H1 (cell line): ENCODE results near the gene MRPL28. TPM values are rescaled to one million over a fixed set of nuclear protein-coding genes. Genes with fewer than 3 reads are reported as not detected.

Experiments used
- CTCF ChIA-PET: fragments of 300-600 bp; sonication (Branson Sonifier 250); formaldehyde crosslinking; loops from one replicate; lab custom pipeline; 2021; ENCODE audit not compliant: partially characterized antibody; lab: Charles Lee
- POLR2A ChIA-PET: fragments of 300-600 bp; sonication (Branson Sonifier 250); formaldehyde crosslinking; loops from one replicate; lab custom pipeline; 2021; ENCODE audit warnings: inconsistent platforms; ENCODE audit not compliant: partially characterized antibody; lab: Charles Lee
- DNase-seq, 2 experiments: peaks; one replicate each; pipeline versions ENCODE4 v3.0.0 to v3.0.0-alpha.2; 2010 to 2022; ENCODE audit warnings: low spot score in 2 of 2, low read depth in 1 of 2, mixed read lengths in 1 of 2
- FAIRE-seq: peaks from 2 replicates; lab custom pipeline; 2011; peaks lifted over from hg19 to GRCh38; lab: Jason Lieb, UNC
- H2AFZ ChIP-seq: 2 replicates; pipeline ENCODE4 v1.8.1; 2012; ENCODE audit warnings: low read length, inconsistent platforms
- H2AK5ac ChIP-seq: 2 replicates; pipeline ENCODE4 v1.6.1; 2013; ENCODE audit warnings: low read depth, low read length
- H2BK120ac ChIP-seq: replicated peaks from 2 replicates; pipeline ENCODE3; 2013; ENCODE audit warnings: low read depth, low read length, inconsistent platforms
- H2BK12ac ChIP-seq: 2 replicates; pipeline ENCODE4 v1.6.1; 2013; ENCODE audit warnings: low read depth, low read length
- H2BK15ac ChIP-seq: 2 replicates; pipeline ENCODE4 v1.6.1; 2013; ENCODE audit warnings: low read length
- H2BK20ac ChIP-seq: 2 replicates; pipeline ENCODE4 v1.6.1; 2013; ENCODE audit warnings: low read length
- H2BK5ac ChIP-seq: 2 replicates; pipeline ENCODE4 v1.6.1; 2013; ENCODE audit warnings: low read depth, low read length
- H3K14ac ChIP-seq: 2 replicates; pipeline ENCODE4 v1.6.1; 2013; ENCODE audit warnings: inconsistent platforms; ENCODE audit not compliant: insufficient read length
- H3K18ac ChIP-seq: 2 replicates; pipeline ENCODE4 v1.6.1; 2013; ENCODE audit warnings: low read length; ENCODE audit errors: extremely low read depth
- H3K23ac ChIP-seq: 2 replicates; pipeline ENCODE4 v1.6.1; 2013; ENCODE audit warnings: inconsistent platforms; ENCODE audit not compliant: insufficient read length
- H3K23me2 ChIP-seq: 2 replicates; pipeline ENCODE4 v1.6.1; 2013; ENCODE audit warnings: low read depth, low read length
- H3K27ac ChIP-seq: 2 replicates; pipeline ENCODE4 v1.6.1; 2011; ENCODE audit warnings: low read depth, low read length, inconsistent platforms
- H3K27me3 ChIP-seq, 4 experiments: replicated peaks in 1 of 4; 1 replicate in 1 of 4; 2 replicates in 3 of 4; pipeline versions ENCODE4 v1.6.1 to v1.8.1; 2011 to 2013; ENCODE audit warnings: low read length in 3 of 4, mild to moderate bottlenecking in 3 of 4, inconsistent platforms in 2 of 4, mixed read lengths in 2 of 4, moderate library complexity in 1 of 4; ENCODE audit not compliant: control insufficient read depth in 3 of 4, insufficient read depth in 3 of 4; ENCODE audit errors: extremely low read depth in 1 of 4
- H3K36me3 ChIP-seq, 4 experiments: 2 replicates each; pipeline versions ENCODE4 v1.6.1 to v1.8.1; 2011 to 2013; ENCODE audit warnings: mild to moderate bottlenecking in 4 of 4, low read length in 3 of 4, moderate library complexity in 2 of 4, control low read depth in 1 of 4, inconsistent platforms in 1 of 4; ENCODE audit not compliant: insufficient read depth in 4 of 4, control insufficient read depth in 2 of 4
- H3K4ac ChIP-seq: replicated peaks from 2 replicates; pipeline ENCODE3; 2013; ENCODE audit warnings: low read length, low read depth, mixed read lengths, inconsistent platforms; ENCODE audit not compliant: insufficient read length
- H3K4me1 ChIP-seq, 4 experiments: replicated peaks in 1 of 4; 1 replicate in 1 of 4; 2 replicates in 3 of 4; pipeline versions ENCODE4 v1.6.1 to v1.8.1; 2011 to 2013; ENCODE audit warnings: low read length in 3 of 4, inconsistent platforms in 2 of 4, mixed read lengths in 1 of 4; ENCODE audit not compliant: insufficient read depth in 4 of 4, control insufficient read depth in 3 of 4
- H3K4me2 ChIP-seq, 2 experiments: 2 replicates each; pipeline versions ENCODE4 v1.6.1 to v1.8.1; 2011 to 2013; ENCODE audit warnings: low read depth in 2 of 2, low read length in 2 of 2, control low read depth in 1 of 2, inconsistent platforms in 1 of 2, mild to moderate bottlenecking in 1 of 2; ENCODE audit not compliant: insufficient read depth in 1 of 2
- H3K4me3 ChIP-seq, 4 experiments: fragments of 200-600, 300-600 bp in 1 of 4; sonication (generic), shearing (Covaris generic), sonication (Bioruptor Twin) in 1 of 4; 2 replicates each; pipeline versions ENCODE4 v1.5.1 to v1.8.1; 2011 to 2016; ENCODE audit warnings: low read length in 4 of 4, low read depth in 3 of 4, control low read depth in 2 of 4, inconsistent platforms in 2 of 4, mild to moderate bottlenecking in 2 of 4, mixed read lengths in 1 of 4, moderate library complexity in 1 of 4; ENCODE audit not compliant: insufficient read depth in 2 of 4; ENCODE audit errors: extremely low read depth in 1 of 4
- H3K56ac ChIP-seq: replicated peaks from 2 replicates; pipeline ENCODE3; 2013; ENCODE audit warnings: low read depth, mild to moderate bottlenecking, mixed read lengths, low read length, inconsistent platforms; ENCODE audit not compliant: insufficient read length
- H3K79me1 ChIP-seq: 2 replicates; pipeline ENCODE4 v1.6.1; 2013; ENCODE audit warnings: low read depth, low read length, control low read depth
- H3K79me2 ChIP-seq, 2 experiments: 2 replicates each; pipeline versions ENCODE4 v1.6.1 to v1.8.1; 2012 to 2013; ENCODE audit warnings: low read length in 2 of 2, mild to moderate bottlenecking in 2 of 2, inconsistent platforms in 1 of 2; ENCODE audit not compliant: insufficient read depth in 2 of 2, control insufficient read depth in 1 of 2
- H3K9ac ChIP-seq, 4 experiments: replicated peaks in 1 of 4; 1 replicate in 1 of 4; 2 replicates in 3 of 4; pipeline versions ENCODE4 v1.6.1 to v1.8.1; 2011 to 2013; ENCODE audit warnings: low read depth in 3 of 4, low read length in 3 of 4, control low read depth in 2 of 4, mild to moderate bottlenecking in 2 of 4, moderate library complexity in 2 of 4, inconsistent platforms in 1 of 4; ENCODE audit errors: extremely low read depth in 1 of 4
- H3K9me3 ChIP-seq, 2 experiments: 2 replicates each; pipeline versions ENCODE4 v1.6.1 to v1.8.1; 2012 to 2013; ENCODE audit warnings: mild to moderate bottlenecking in 2 of 2, moderate library complexity in 2 of 2, control low read depth in 1 of 2, inconsistent platforms in 1 of 2, low read depth in 1 of 2, low read length in 1 of 2, mixed read lengths in 1 of 2; ENCODE audit not compliant: insufficient read depth in 2 of 2
- H4K20me1 ChIP-seq, 2 experiments: replicated peaks in 1 of 2; 2 replicates each; pipeline versions ENCODE3 to v1.8.1; 2011 to 2013; ENCODE audit warnings: inconsistent platforms in 2 of 2, low read length in 2 of 2, mild to moderate bottlenecking in 1 of 2; ENCODE audit not compliant: insufficient read depth in 2 of 2, control insufficient read depth in 1 of 2
- H4K5ac ChIP-seq: 2 replicates; pipeline ENCODE4 v1.6.1; 2013; ENCODE audit warnings: low read length, low read depth, mixed read lengths, inconsistent platforms; ENCODE audit not compliant: insufficient read length
- H4K8ac ChIP-seq: 2 replicates; pipeline ENCODE4 v1.8.0; 2013; ENCODE audit warnings: mild to moderate bottlenecking, moderate library complexity, low read length, inconsistent platforms; ENCODE audit not compliant: insufficient read depth; ENCODE audit errors: extremely low read depth
- H4K91ac ChIP-seq: replicated peaks from 2 replicates; pipeline ENCODE3; 2013; ENCODE audit warnings: low read length, mixed read lengths, inconsistent platforms; ENCODE audit not compliant: insufficient read length
- CEBPB ChIP-seq: IDR thresholded peaks from 2 replicates; pipeline ENCODE4 v1.6.1; 2012; ENCODE audit warnings: low read depth, low read length
- CREB1 ChIP-seq: IDR thresholded peaks from 2 replicates; pipeline ENCODE4 v1.6.1; 2012; ENCODE audit warnings: inconsistent platforms
- CTBP2 ChIP-seq: IDR thresholded peaks from 2 replicates; pipeline ENCODE4 v1.7.0; 2011; ENCODE audit warnings: borderline replicate concordance, mild to moderate bottlenecking, moderate library complexity, mixed read lengths, low read length; ENCODE audit not compliant: insufficient read depth, insufficient read length
- E2F6 ChIP-seq: IDR thresholded peaks from 2 replicates; pipeline ENCODE4 v1.6.1; 2012; ENCODE audit warnings: inconsistent platforms
- EZH2 ChIP-seq: fragments of 200-600 bp; sonication (generic); IDR thresholded peaks from 2 replicates; pipeline ENCODE4 v1.7.1; 2012; ENCODE audit warnings: low read depth, mild to moderate bottlenecking, moderate library complexity, low read length, inconsistent platforms; ENCODE audit not compliant: severe bottlenecking
- KDM4A ChIP-seq: IDR thresholded peaks from one replicate; pipeline ENCODE4 v1.7.1; 2012; ENCODE audit warnings: low read depth, mild to moderate bottlenecking, moderate library complexity, low read length, inconsistent platforms; ENCODE audit not compliant: severe bottlenecking
- POLR2A ChIP-seq, 2 experiments: IDR thresholded peaks; 1 replicate in 1 of 2; 2 replicates in 1 of 2; pipeline ENCODE4 v1.6.1; 2011; ENCODE audit warnings: low read depth in 2 of 2, low read length in 2 of 2, mild to moderate bottlenecking in 2 of 2; ENCODE audit errors: control extremely low read depth in 1 of 2
- SP1 ChIP-seq: IDR thresholded peaks from 2 replicates; pipeline ENCODE4 v1.6.1; 2011; ENCODE audit warnings: low read depth, low read length
- WGBS, 2 experiments: shearing (Covaris generic) in 1 of 2; methylation state at CpG; one replicate each; pipeline versions ENCODE4 v1.1.6 to v1.1.7; 2013 to 2015; ENCODE audit warnings: low lambda C conversion rate in 2 of 2, mixed read lengths in 2 of 2, inconsistent platforms in 1 of 2, low coverage in 1 of 2, missing lambda C conversion rate in 1 of 2; ENCODE audit not compliant: insufficient replicate concordance in 2 of 2, insufficient coverage in 1 of 2, insufficient read length in 1 of 2; ENCODE audit errors: extremely low coverage in 1 of 2, missing lambda C conversion rate in 1 of 2; 5-methylcytosine and 5-hydroxymethylcytosine counted together
- polyA plus RNA-seq, 7 experiments: library from polyadenylated mRNA; depleted of rRNA in 3 of 7; stranded (reverse) in 5 of 7; unstranded in 2 of 7; fragments of >200 nt in 5 of 7; fragments of 200-250 nt in 2 of 7; gene quantifications; 1 replicate in 5 of 7; 2 replicates in 1 of 7; 4 replicates in 1 of 7; pipeline versions ENCODE4 v1.2.1 to v1.2.3, GENCODE V29; 2011 to 2013; ENCODE audit warnings: missing spikeins in 2 of 7, mixed read lengths in 2 of 7
- total RNA-seq: library from RNA; stranded (reverse); fragmentation: NEBNext Ultra II Directional; extraction: Animal tissue kit (Norgen Biotek cat#: 25700); gene quantifications from 2 replicates; pipeline ENCODE4 v1.2.1, GENCODE V29; 2021
- TF ChIP-seq, protein P1 (sequence below): IDR thresholded peaks from 2 replicates; pipeline ENCODE4 v1.6.1; 2012; ENCODE audit warnings: inconsistent platforms

The MRPL28 gene
- total and polyA plus RNA-seq, 2 of the 8 experiments (the other 6 are each of a cell fraction or from before 2014, with no cell fraction given) = 88.9 to 188 TPM

- Histone ChIP-seq H3K79me1 (peaks cover 4% of the 10 kb centered on the region; the same call in 1 of the 2 replicates), H2AFZ (no peak overlapping the region), H3K36me3 (peaks cover 8 to 32% (median 13%) of the 10 kb centered on the region in 4 experiments; a peak in 7 of 8 replicates), H3K14ac (no peak overlapping the region), H2AK5ac (peak overlapping the region; percentile 95; the same call in 1 of the 2 replicates), H3K9ac (no peak overlapping the region; a peak in 1 of 7 replicates), H3K79me2 (peaks cover 0 to 24% of the 10 kb centered on the region in 2 experiments; a peak in 2 of 4 replicates), H3K18ac (0 out of 2 replicates have a peak overlapping the region, but pooled peaks have one; percentile 71), H3K23me2 (peaks cover 13% of the 10 kb centered on the region), H3K4me2 (peak overlapping the region; percentile 51 to 68), H3K4me3 (peak overlapping the region in 2 of 4 experiments; percentile 5 to 19; a peak in 3 of 8 replicates), H3K4ac (peak overlapping the region; percentile 2), H3K27me3 (peaks cover 0 to 3% (median under 1%) of the 10 kb centered on the region in 4 experiments; a peak in 2 of 7 replicates), H3K9me3 (no peaks in the 10 kb centered on the region), H2BK5ac (peak overlapping the region; percentile 20; the same call in 1 of the 2 replicates), H4K5ac (peak overlapping the region; percentile 68), H3K4me1 (peaks cover 8 to 30% (median 19%) of the 10 kb centered on the region in 4 experiments), H3K56ac (no peak overlapping the region), H4K20me1 (peaks cover 15 to 30% of the 10 kb centered on the region in 2 experiments), H2BK120ac (no peak overlapping the region), H3K27ac (no peak overlapping the region), H2BK15ac (peak overlapping the region; percentile 81; the same call in 1 of the 2 replicates), H2BK20ac (no peak overlapping the region), H2BK12ac (peak overlapping the region; percentile 60; the same call in 1 of the 2 replicates), H3K23ac (no peak overlapping the region), H4K8ac (peak overlapping the region; percentile 80), H4K91ac (peak overlapping the region; percentile 4)
- FAIRE-seq (peak; percentile 7), DNase-seq (peak; percentile 69 to 84)
- ChIA-PET POLR2A (interaction anchor here (0.6 to 3.0 kb wide), 8 partner anchors 9 to 326 kb away, joined by 3 to 22 read pairs (median 5); partner anchors contain the start of genes DECR2, MRPL28, POLR3K and RAB11FIP3), CTCF (interaction anchor here (0.9 to 1.5 kb wide), 3 partner anchors 12 to 17 kb away, joined by 3 to 6 read pairs (median 3); no protein-coding TSS in a partner anchor)
- 50% methylated on average over 15 of the region's 16 CpGs; no CpG with 5 or more reads in 1 of the 2 experiments for WGBS, 2 experiments
- TF ChIP-seq POLR2A (IDR thresholded peaks at IDR 0.05; ENCODE audit: control extremely low read depth in 1 of 2, low read depth in 2 of 2, low read length in 2 of 2) = 0 out of 3 replicates have a peak, but pooled peaks of 1 of the 2 experiments have one; percentile 7
- TF ChIP-seq CREB1 = peak; percentile 54
- TF ChIP-seq EZH2 = no peak
- TF ChIP-seq, protein P1, sequence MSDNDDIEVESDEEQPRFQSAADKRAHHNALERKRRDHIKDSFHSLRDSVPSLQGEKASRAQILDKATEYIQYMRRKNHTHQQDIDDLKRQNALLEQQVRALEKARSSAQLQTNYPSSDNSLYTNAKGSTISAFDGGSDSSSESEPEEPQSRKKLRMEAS = peak; percentile 42; the same call in 1 of the 2 replicates
- no peak for TF ChIP-seq CTBP2
- no peak for TF ChIP-seq CEBPB
- TF ChIP-seq SP1 = peak; percentile 89
- TF ChIP-seq KDM4A = no peak
- 0 out of 2 replicates have a peak, but pooled peaks have one; percentile 24 for TF ChIP-seq E2F6
These were observed 9.0 kb upstream of the MRPL28 start for GRCh38 chr16:379183-379960.
